Spleen (tissue), 7 donors: ENCODE results near the gene NCAPD3.

ENCODE experiments used
- POLR2A ChIP-seq, 3 donors: fragments of 450-650 bp; IDR thresholded peaks; one replicate each; pipeline ENCODE4 v1.5.1; 2017; ENCODE audit warnings: antibody characterized with exemption in 3 of 3, mild to moderate bottlenecking in 1 of 3
- POLR2AphosphoS5 ChIP-seq, 3 donors: sonication (generic); formaldehyde crosslinking; IDR thresholded peaks; one replicate each; pipeline ENCODE4 v1.5.1; 2017; ENCODE audit warnings: antibody characterized with exemption in 3 of 3
- TF ChIP-seq, protein P1 (sequence below), 11 experiments: fragments of 200-600 bp in 7 of 11; fragments of 450-650 bp in 4 of 11; sonication (generic) in 4 of 11; IDR thresholded peaks in 8 of 11; conservative IDR thresholded peaks in 3 of 11; 1 replicate in 7 of 11; 2 replicates in 4 of 11; pipeline versions ENCODE4 v1.4.0 to v1.8.0; 2016 to 2021; ENCODE audit warnings: antibody characterized with exemption in 11 of 11, inconsistent platforms in 4 of 11, mild to moderate bottlenecking in 1 of 11
- donor health status: DM: no; HTN: no; CAD: no; lungs with moderate emphysema.
- donor health status: DM: no; HTN: no; CAD: no.
- donor health status: DM: no; HTN: no; CAD: no.

DNA sequence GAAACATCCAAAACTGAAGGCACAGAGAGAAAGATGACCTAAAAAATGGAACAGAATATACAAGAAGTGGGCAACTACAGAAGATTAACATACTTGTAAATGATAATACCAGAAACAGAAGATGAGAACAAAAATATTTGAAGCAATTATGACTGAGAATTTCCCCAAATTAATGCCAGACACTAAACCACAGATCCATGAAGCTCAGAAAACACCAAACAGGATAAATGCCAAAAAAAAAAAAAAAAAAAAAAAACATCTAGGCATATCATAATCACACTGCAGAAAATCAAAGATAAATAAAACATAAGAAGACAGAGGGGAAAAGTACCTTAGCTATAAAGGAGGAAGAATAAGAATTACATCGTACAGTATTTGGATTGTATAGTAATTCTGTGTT lies 89.6 kb downstream of the NCAPD3 start:
- no peak for TF ChIP-seq POLR2A (IDR thresholded peaks at IDR 0.05)
- TF ChIP-seq, protein P1, sequence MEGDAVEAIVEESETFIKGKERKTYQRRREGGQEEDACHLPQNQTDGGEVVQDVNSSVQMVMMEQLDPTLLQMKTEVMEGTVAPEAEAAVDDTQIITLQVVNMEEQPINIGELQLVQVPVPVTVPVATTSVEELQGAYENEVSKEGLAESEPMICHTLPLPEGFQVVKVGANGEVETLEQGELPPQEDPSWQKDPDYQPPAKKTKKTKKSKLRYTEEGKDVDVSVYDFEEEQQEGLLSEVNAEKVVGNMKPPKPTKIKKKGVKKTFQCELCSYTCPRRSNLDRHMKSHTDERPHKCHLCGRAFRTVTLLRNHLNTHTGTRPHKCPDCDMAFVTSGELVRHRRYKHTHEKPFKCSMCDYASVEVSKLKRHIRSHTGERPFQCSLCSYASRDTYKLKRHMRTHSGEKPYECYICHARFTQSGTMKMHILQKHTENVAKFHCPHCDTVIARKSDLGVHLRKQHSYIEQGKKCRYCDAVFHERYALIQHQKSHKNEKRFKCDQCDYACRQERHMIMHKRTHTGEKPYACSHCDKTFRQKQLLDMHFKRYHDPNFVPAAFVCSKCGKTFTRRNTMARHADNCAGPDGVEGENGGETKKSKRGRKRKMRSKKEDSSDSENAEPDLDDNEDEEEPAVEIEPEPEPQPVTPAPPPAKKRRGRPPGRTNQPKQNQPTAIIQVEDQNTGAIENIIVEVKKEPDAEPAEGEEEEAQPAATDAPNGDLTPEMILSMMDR (IDR thresholded peaks at IDR 0.05 in 8 of 11, conservative IDR thresholded peaks at IDR 0.05 in 3 of 11): no peak
- TF ChIP-seq POLR2AphosphoS5 (IDR thresholded peaks at IDR 0.05): no peak
